GM21381 (cell line): ENCODE results near the gene GALNT2.

Source experiments
- ATAC-seq: cut with Tn5 transposase; IDR thresholded peaks from one replicate; pipeline ENCODE4 v1.9.1; 2021; ENCODE audit warnings: mild to moderate bottlenecking, moderate library complexity; ENCODE audit not compliant: unreplicated experiment

The GALNT2 gene

GRCh38 chr1:230071316-230071715, 4.3 kb downstream of the GALNT2 start:
- ATAC-seq: no peak

GRCh38 chr1:230072296-230072695, 5.3 kb downstream of the GALNT2 start:
- no peak for ATAC-seq

GRCh38 chr1:230072866-230073265, 5.8 kb downstream of the GALNT2 start:
- no peak for ATAC-seq

- ATAC-seq: no peak
Observed at GRCh38 chr1:230073371-230074035, 6.5 kb downstream of the GALNT2 start.

- ATAC-seq: no peak
Observed at GRCh38 chr1:230074270-230074669, 7.2 kb downstream of the GALNT2 start.

- ATAC-seq: no peak
Observed at GRCh38 chr1:230074762-230075161, 7.7 kb downstream of the GALNT2 start.

- ATAC-seq: no peak
Observed at GRCh38 chr1:230076121-230076520, 9.1 kb downstream of the GALNT2 start.

- ATAC-seq: no peak
Observed at GRCh38 chr1:230077011-230077410, 10.0 kb downstream of the GALNT2 start.

- ATAC-seq: no peak
Observed at GRCh38 chr1:230077436-230078213, 10.6 kb downstream of the GALNT2 start.

GRCh38 chr1:230079199-230080024, 12.4 kb downstream of the GALNT2 start:
- ATAC-seq: no peak

GRCh38 chr1:230080822-230081221, 13.8 kb downstream of the GALNT2 start:
- ATAC-seq: no peak

- ATAC-seq: no peak
Observed at GRCh38 chr1:230081751-230082150, 14.7 kb downstream of the GALNT2 start.

GRCh38 chr1:230082211-230082610, 15.2 kb downstream of the GALNT2 start:
- no peak for ATAC-seq

GRCh38 chr1:230083053-230083452, 16.0 kb downstream of the GALNT2 start:
- no peak for ATAC-seq

- no peak for ATAC-seq
Observed at GRCh38 chr1:230083746-230084407, 16.8 kb downstream of the GALNT2 start.

GRCh38 chr1:230084408-230085177, 17.6 kb downstream of the GALNT2 start:
- ATAC-seq: peak; percentile 62

- no peak for ATAC-seq
Observed at GRCh38 chr1:230085178-230085515, 18.1 kb downstream of the GALNT2 start.

GRCh38 chr1:230086151-230086550, 19.1 kb downstream of the GALNT2 start:
- ATAC-seq: no peak

- no peak for ATAC-seq
Observed at GRCh38 chr1:230087028-230087716, 20.1 kb downstream of the GALNT2 start.

- ATAC-seq: no peak
Observed at GRCh38 chr1:230087717-230088105, 20.7 kb downstream of the GALNT2 start.
